Rectal smooth muscle tissue (tissue), 1 donor: Measurements from ENCODE around the gene LOXHD1.

Experiments used
- H3K27ac ChIP-seq: one replicate; pipeline ENCODE4 v1.7.0; 2013; ENCODE audit warnings: low read depth, low read length, inconsistent platforms
- H3K27me3 ChIP-seq: one replicate; pipeline ENCODE4 v1.7.0; 2013; ENCODE audit warnings: low read length; ENCODE audit not compliant: control insufficient read depth, insufficient read depth
- H3K36me3 ChIP-seq: one replicate; pipeline ENCODE4 v1.7.0; 2013; ENCODE audit warnings: low read length; ENCODE audit not compliant: control insufficient read depth, insufficient read depth
- H3K4me1 ChIP-seq: one replicate; pipeline ENCODE4 v1.7.0; 2013; ENCODE audit warnings: low read length; ENCODE audit not compliant: control insufficient read depth, insufficient read depth
- H3K4me3 ChIP-seq: one replicate; pipeline ENCODE4 v1.7.0; 2013; ENCODE audit warnings: low read length
- H3K9ac ChIP-seq: one replicate; pipeline ENCODE4 v1.7.0; 2013; ENCODE audit warnings: low read length

The LOXHD1 gene

DNA sequence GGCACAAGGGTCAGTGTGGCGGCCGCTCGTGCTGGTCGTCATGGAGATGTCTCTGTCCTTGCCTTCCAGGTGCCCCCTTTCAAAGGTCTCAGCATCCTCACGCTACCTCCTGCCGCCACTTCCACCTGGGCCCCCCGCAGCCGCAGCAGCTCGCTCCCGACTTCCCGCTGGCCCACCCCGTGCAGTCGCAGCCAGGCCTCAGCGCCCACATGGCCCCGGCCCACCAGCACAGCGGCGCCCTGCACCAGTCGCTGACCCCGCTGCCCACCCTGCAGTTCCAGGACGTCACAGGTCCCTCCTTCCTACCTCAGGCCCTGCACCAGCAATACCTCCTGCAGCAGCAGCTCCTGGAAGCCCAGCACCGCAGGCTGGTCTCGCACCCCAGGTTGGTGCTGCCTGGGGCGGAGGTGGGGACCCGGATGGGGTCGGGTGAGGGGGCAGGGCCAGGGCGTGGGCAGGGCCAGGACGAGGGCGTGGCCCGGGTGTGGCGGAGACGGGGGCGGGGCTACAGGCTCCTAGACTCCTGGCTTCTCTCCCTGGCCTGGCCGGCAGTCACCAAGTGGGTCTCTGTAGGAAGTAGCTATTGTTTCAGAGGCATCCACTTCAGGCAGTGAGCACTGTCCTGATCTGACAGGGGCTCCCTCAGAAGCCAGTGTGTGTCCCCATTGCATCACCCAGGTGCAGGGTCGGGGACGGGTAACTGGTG lies 223.7 kb downstream of the LOXHD1 start:
- no peak overlapping the region for H3K27ac ChIP-seq
- H3K36me3 ChIP-seq, result no peaks in the 10 kb centered on the region
- H3K9ac ChIP-seq, result no peak overlapping the region
- no peak overlapping the region for H3K4me3 ChIP-seq
- no peaks in the 10 kb centered on the region for H3K4me1 ChIP-seq
- H3K27me3 ChIP-seq, result no peaks in the 10 kb centered on the region

GRCh38 chr18:46431522-46432171 lies 225.4 kb downstream of the LOXHD1 start:
- H3K4me1 ChIP-seq, result no peaks in the 10 kb centered on the region
- no peak overlapping the region for H3K4me3 ChIP-seq
- no peaks in the 10 kb centered on the region for H3K27me3 ChIP-seq
- H3K9ac ChIP-seq, result no peak overlapping the region
- H3K36me3 ChIP-seq, result no peaks in the 10 kb centered on the region
- H3K27ac ChIP-seq, result no peak overlapping the region

- Histone ChIP-seq H3K27me3 (no peaks in the 10 kb centered on the region), H3K4me3 (no peak overlapping the region), H3K27ac (no peak overlapping the region), H3K4me1 (no peaks in the 10 kb centered on the region), H3K36me3 (no peaks in the 10 kb centered on the region), H3K9ac (no peak overlapping the region)
These were observed 227.3 kb downstream of the LOXHD1 start for GRCh38 chr18:46429649-46430224.

DNA sequence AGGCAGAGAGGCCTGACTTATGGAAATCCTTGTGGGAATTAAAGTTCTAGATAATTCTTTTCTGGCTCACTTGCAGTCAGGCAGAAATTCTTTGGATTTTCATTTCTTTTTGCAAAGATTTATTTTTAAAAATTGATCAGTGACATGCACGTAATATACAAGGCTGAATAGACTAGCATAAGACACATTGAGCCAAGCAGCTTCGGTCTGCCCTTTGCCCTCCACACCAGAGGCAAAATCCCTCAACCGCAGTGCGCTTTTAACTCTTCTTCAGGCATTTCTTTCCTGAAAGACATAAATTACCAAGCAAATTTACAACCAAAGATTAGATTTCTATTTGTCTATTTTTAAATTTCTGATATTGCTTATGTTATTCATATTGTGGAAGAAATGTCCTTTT lies 227.9 kb downstream of the LOXHD1 start:
- no peak overlapping the region for H3K27ac ChIP-seq
- no peaks in the 10 kb centered on the region for H3K36me3 ChIP-seq
- H3K27me3 ChIP-seq, result no peaks in the 10 kb centered on the region
- no peak overlapping the region for H3K9ac ChIP-seq
- no peak overlapping the region for H3K4me3 ChIP-seq
- no peaks in the 10 kb centered on the region for H3K4me1 ChIP-seq

DNA sequence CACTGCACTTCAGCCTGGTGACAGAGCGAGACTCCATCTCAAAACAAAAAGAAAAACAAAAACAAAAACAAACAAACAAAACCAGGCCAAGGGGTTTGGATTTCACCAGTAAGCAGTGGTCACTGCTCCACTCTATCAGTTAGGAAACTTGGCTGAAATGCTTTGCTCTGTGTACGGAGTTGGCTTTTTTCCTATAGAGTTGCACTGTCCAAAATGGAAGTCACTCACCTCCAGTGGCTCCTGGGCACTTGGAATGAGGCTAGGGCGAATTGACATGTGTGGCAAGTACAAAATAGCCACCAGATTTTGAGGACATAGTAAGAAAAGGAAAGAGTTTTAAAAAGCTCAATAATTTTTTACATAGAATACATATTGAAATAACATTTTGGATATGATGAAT lies 228.7 kb downstream of the LOXHD1 start:
- Histone ChIP-seq H3K27me3 (no peaks in the 10 kb centered on the region), H3K9ac (no peak overlapping the region), H3K4me3 (no peak overlapping the region), H3K27ac (no peak overlapping the region), H3K36me3 (no peaks in the 10 kb centered on the region), H3K4me1 (no peaks in the 10 kb centered on the region)

GRCh38 chr18:46427216-46427995 lies 229.6 kb downstream of the LOXHD1 start:
- H3K9ac ChIP-seq, result no peak overlapping the region
- H3K27me3 ChIP-seq, result no peaks in the 10 kb centered on the region
- H3K4me3 ChIP-seq, result no peak overlapping the region
- no peaks in the 10 kb centered on the region for H3K4me1 ChIP-seq
- H3K36me3 ChIP-seq, result no peaks in the 10 kb centered on the region
- H3K27ac ChIP-seq, result no peak overlapping the region
